Ishikawa (cell line): ENCODE results near the gene PACSIN2.

ENCODE experiments used
- CEBPB ChIP-seq: IDR thresholded peaks from 2 replicates; pipeline ENCODE4 v1.6.1; 2012
- CREB1 ChIP-seq: IDR thresholded peaks from 2 replicates; pipeline ENCODE4 v1.6.1; 2012; ENCODE audit warnings: low read depth
- EGR1 ChIP-seq: IDR thresholded peaks from 2 replicates; pipeline ENCODE4 v1.6.1; 2012
- EP300 ChIP-seq: IDR thresholded peaks from 2 replicates; pipeline ENCODE4 v1.6.1; 2012; ENCODE audit warnings: borderline replicate concordance
- FOXM1 ChIP-seq: IDR thresholded peaks from 2 replicates; pipeline ENCODE4 v1.6.1; 2012; ENCODE audit warnings: low read depth, borderline replicate concordance
- MAX ChIP-seq: IDR thresholded peaks from 2 replicates; pipeline ENCODE4 v1.6.1; 2012
- NFIC ChIP-seq: IDR thresholded peaks from 2 replicates; pipeline ENCODE4 v1.6.1; 2012
- RAD21 ChIP-seq: IDR thresholded peaks from 2 replicates; pipeline ENCODE4 v1.6.1; 2012; ENCODE audit warnings: low read depth
- TAF1 ChIP-seq: IDR thresholded peaks from 2 replicates; pipeline ENCODE4 v1.6.1; 2012; ENCODE audit warnings: low read depth, mild to moderate bottlenecking
- TCF12 ChIP-seq: IDR thresholded peaks from 2 replicates; pipeline ENCODE4 v1.6.1; 2012; ENCODE audit warnings: low read depth
- TEAD4 ChIP-seq: IDR thresholded peaks from 2 replicates; pipeline ENCODE4 v1.6.1; 2012
- USF1 ChIP-seq: IDR thresholded peaks from 2 replicates; pipeline ENCODE4 v1.6.1; 2012
- YY1 ChIP-seq: IDR thresholded peaks from 2 replicates; pipeline ENCODE4 v1.6.1; 2012; ENCODE audit warnings: low read depth
- ZBTB7A ChIP-seq: IDR thresholded peaks from 2 replicates; pipeline ENCODE4 v1.6.1; 2012; ENCODE audit warnings: low read depth
- TF ChIP-seq, protein P1 (sequence below): IDR thresholded peaks from 2 replicates; pipeline ENCODE4 v1.6.1; 2012; ENCODE audit warnings: low read depth, mild to moderate bottlenecking

Gene PACSIN2

GRCh38 chr22:42958937-42959336 lies 56.0 kb downstream of the PACSIN2 start:
- no peak for TF ChIP-seq FOXM1
- TF ChIP-seq, protein P1, sequence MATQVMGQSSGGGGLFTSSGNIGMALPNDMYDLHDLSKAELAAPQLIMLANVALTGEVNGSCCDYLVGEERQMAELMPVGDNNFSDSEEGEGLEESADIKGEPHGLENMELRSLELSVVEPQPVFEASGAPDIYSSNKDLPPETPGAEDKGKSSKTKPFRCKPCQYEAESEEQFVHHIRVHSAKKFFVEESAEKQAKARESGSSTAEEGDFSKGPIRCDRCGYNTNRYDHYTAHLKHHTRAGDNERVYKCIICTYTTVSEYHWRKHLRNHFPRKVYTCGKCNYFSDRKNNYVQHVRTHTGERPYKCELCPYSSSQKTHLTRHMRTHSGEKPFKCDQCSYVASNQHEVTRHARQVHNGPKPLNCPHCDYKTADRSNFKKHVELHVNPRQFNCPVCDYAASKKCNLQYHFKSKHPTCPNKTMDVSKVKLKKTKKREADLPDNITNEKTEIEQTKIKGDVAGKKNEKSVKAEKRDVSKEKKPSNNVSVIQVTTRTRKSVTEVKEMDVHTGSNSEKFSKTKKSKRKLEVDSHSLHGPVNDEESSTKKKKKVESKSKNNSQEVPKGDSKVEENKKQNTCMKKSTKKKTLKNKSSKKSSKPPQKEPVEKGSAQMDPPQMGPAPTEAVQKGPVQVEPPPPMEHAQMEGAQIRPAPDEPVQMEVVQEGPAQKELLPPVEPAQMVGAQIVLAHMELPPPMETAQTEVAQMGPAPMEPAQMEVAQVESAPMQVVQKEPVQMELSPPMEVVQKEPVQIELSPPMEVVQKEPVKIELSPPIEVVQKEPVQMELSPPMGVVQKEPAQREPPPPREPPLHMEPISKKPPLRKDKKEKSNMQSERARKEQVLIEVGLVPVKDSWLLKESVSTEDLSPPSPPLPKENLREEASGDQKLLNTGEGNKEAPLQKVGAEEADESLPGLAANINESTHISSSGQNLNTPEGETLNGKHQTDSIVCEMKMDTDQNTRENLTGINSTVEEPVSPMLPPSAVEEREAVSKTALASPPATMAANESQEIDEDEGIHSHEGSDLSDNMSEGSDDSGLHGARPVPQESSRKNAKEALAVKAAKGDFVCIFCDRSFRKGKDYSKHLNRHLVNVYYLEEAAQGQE, result no peak
- no peak for TF ChIP-seq ZBTB7A
- no peak for TF ChIP-seq TCF12
- TF ChIP-seq NFIC, result no peak
- no peak for TF ChIP-seq USF1
- TF ChIP-seq CEBPB, result no peak
- TF ChIP-seq MAX, result no peak
- TF ChIP-seq EGR1, result no peak

DNA sequence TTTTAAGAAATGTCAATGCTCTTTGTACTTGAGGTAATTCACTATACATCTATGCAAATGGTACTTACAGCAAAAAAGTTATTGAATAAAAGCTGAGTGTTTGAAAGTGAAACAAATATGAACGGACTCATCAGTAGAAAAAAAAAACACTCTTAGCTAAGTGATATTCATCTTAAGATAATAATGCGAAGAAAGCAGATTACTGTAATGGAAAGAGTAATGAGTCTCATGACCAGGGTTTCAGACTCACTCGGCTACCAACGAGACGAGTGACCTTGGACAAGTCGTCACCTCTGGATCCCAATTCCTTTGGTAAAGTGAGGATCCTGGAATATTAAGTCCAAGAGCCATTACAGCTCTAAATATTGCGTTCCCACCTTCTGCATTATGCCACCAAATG lies 57.0 kb downstream of the PACSIN2 start:
- no peak for TF ChIP-seq YY1

- TF ChIP-seq TAF1 (no peak), EGR1 (no peak), CREB1 (no peak), ZBTB7A (no peak), NFIC (no peak), YY1 (no peak), USF1 (no peak), TCF12 (no peak), MAX (no peak)
These were observed 57.4 kb downstream of the PACSIN2 start for GRCh38 chr22:42957544-42957943.

GRCh38 chr22:42955848-42956247 lies 59.1 kb downstream of the PACSIN2 start:
- TF ChIP-seq TAF1 (no peak), CREB1 (no peak), TCF12 (no peak)

DNA sequence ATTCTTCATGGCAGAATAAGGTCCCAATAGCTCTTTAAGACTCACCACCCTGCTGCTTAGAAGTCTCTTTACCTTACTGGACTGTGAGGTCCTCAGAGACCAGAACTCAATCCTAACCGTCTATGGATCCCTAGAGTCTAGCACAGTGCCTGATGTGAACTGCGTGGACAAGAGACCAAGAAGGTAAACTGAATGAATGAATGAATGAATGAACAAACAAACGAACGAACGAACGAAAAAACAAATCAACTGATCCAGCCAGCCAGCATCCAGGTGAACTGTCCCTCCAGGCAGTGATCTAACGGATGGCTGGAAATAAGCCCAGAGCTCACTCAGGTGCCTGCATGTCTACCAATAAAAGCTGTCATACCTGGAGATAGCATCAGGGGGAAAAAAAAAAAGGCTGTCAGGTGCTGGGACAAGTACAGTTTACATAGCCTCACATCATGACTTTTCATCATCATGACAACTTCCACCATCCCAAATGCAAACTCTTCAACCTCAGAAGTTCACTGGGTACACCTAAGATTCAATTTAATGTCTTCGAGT lies 59.8 kb downstream of the PACSIN2 start:
- TF ChIP-seq MAX (no peak), TCF12 (no peak), ZBTB7A (no peak), TAF1 (no peak), FOXM1 (no peak), CEBPB (no peak), EP300 (no peak), USF1 (no peak), CREB1 (no peak), TEAD4 (no peak), EGR1 (no peak), NFIC (no peak), RAD21 (no peak), YY1 (no peak)
- TF ChIP-seq, protein P1, result no peak

- TF ChIP-seq CREB1 (no peak), EP300 (no peak), EGR1 (no peak), TEAD4 (no peak), ZBTB7A (no peak), TAF1 (no peak)
- TF ChIP-seq, protein P1, result no peak
These were observed 63.7 kb downstream of the PACSIN2 start for GRCh38 chr22:42951093-42951710.
